Astrocyte (in vitro differentiated cells and primary cell): Measurements from ENCODE around the gene ESRRG.
"Not testable (repeated sequence)": the region's sequence is repeated elsewhere in the genome, so short reads cannot be mapped to it uniquely, and the experiment has no call there.

Source experiments
- EZH2 ChIP-seq: IDR thresholded peaks from 2 replicates; pipeline ENCODE4 v1.6.1; 2012; ENCODE audit warnings: mild to moderate bottlenecking, low read length, inconsistent platforms; ENCODE audit not compliant: insufficient read depth
- TF ChIP-seq, protein P1 (sequence below): IDR thresholded peaks from 2 replicates; pipeline ENCODE4 v1.5.1; 2011; ENCODE audit warnings: low read depth, mild to moderate bottlenecking, inconsistent platforms, low read length, moderate library complexity; ENCODE audit not compliant: insufficient read depth

- TF ChIP-seq, protein P1, sequence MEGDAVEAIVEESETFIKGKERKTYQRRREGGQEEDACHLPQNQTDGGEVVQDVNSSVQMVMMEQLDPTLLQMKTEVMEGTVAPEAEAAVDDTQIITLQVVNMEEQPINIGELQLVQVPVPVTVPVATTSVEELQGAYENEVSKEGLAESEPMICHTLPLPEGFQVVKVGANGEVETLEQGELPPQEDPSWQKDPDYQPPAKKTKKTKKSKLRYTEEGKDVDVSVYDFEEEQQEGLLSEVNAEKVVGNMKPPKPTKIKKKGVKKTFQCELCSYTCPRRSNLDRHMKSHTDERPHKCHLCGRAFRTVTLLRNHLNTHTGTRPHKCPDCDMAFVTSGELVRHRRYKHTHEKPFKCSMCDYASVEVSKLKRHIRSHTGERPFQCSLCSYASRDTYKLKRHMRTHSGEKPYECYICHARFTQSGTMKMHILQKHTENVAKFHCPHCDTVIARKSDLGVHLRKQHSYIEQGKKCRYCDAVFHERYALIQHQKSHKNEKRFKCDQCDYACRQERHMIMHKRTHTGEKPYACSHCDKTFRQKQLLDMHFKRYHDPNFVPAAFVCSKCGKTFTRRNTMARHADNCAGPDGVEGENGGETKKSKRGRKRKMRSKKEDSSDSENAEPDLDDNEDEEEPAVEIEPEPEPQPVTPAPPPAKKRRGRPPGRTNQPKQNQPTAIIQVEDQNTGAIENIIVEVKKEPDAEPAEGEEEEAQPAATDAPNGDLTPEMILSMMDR = not testable (repeated sequence)
- not testable (repeated sequence) for TF ChIP-seq EZH2
These were observed 193.4 kb downstream of the ESRRG start for GRCh38 chr1:216529851-216530250.
